IMR-90 (cell line): Measurements from ENCODE around the gene TIMM13.

Experiments
- CEBPB ChIP-seq: IDR thresholded peaks from 2 replicates; pipeline ENCODE4 v1.6.1; 2012; ENCODE audit warnings: low read depth, low read length, improper control_type of control experiment
- POLR2A ChIP-seq: IDR thresholded peaks from 2 replicates; pipeline ENCODE4 v1.6.1; 2012; ENCODE audit warnings: mild to moderate bottlenecking, low read depth, low read length
- RAD21 ChIP-seq: IDR thresholded peaks from 2 replicates; pipeline ENCODE4 v1.6.1; 2012; ENCODE audit warnings: low read length, improper control_type of control experiment
- RCOR1 ChIP-seq: IDR thresholded peaks from 2 replicates; pipeline ENCODE4 v1.6.1; 2012; ENCODE audit warnings: mild to moderate bottlenecking, low read length, improper control_type of control experiment; ENCODE audit not compliant: insufficient replicate concordance
- SMC3 ChIP-seq: fragments of 150-350 bp; IDR thresholded peaks from 2 replicates; pipeline ENCODE4 v1.6.1; 2016; ENCODE audit warnings: low read depth, mild to moderate bottlenecking, antibody characterized with exemption, low read length, moderate library complexity
- TF ChIP-seq, protein P1 (sequence below): conservative IDR thresholded peaks from 2 replicates; pipeline ENCODE4 v1.5.1; 2012; ENCODE audit warnings: mild to moderate bottlenecking, low read depth, low read length, improper control_type of control experiment
- TF ChIP-seq, protein P2 (sequence below): fragments of 150-350 bp; IDR thresholded peaks from 2 replicates; pipeline ENCODE4 v1.6.1; 2017; ENCODE audit warnings: mild to moderate bottlenecking, antibody characterized with exemption, low read length, low read depth

DNA sequence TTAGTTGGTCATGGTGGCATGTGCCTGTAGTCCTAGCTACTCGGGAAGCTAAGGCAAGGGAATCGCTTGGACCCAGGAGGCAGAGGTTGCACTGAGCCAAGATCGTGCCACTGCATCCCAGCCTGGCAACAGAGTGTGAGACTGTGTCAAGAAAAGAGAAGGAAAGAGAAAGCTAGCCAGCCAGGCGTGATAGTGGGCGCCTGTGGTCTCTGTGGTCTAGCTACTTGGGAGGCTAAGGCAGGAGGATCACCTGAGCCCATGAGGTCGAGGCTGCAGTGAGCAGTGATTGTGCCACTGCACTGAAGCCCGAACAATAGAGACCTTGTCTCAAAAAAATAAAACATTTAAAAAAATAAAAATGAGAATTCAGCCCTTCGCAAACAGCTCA lies 33.3 kb downstream of the TIMM13 start:
- TF ChIP-seq, protein P1, sequence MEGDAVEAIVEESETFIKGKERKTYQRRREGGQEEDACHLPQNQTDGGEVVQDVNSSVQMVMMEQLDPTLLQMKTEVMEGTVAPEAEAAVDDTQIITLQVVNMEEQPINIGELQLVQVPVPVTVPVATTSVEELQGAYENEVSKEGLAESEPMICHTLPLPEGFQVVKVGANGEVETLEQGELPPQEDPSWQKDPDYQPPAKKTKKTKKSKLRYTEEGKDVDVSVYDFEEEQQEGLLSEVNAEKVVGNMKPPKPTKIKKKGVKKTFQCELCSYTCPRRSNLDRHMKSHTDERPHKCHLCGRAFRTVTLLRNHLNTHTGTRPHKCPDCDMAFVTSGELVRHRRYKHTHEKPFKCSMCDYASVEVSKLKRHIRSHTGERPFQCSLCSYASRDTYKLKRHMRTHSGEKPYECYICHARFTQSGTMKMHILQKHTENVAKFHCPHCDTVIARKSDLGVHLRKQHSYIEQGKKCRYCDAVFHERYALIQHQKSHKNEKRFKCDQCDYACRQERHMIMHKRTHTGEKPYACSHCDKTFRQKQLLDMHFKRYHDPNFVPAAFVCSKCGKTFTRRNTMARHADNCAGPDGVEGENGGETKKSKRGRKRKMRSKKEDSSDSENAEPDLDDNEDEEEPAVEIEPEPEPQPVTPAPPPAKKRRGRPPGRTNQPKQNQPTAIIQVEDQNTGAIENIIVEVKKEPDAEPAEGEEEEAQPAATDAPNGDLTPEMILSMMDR = no peak
- no peak for TF ChIP-seq RCOR1
- TF ChIP-seq POLR2A = no peak
- no peak for TF ChIP-seq RAD21
- TF ChIP-seq SMC3 = no peak
- TF ChIP-seq, protein P2, sequence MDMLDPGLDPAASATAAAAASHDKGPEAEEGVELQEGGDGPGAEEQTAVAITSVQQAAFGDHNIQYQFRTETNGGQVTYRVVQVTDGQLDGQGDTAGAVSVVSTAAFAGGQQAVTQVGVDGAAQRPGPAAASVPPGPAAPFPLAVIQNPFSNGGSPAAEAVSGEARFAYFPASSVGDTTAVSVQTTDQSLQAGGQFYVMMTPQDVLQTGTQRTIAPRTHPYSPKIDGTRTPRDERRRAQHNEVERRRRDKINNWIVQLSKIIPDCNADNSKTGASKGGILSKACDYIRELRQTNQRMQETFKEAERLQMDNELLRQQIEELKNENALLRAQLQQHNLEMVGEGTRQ = no peak
- no peak for TF ChIP-seq CEBPB
